PC-3 (cell line): ENCODE measurements around the gene GMEB2.

ENCODE experiments used
- EZH2 ChIP-seq: fragments of 300-600 bp; sonication (generic); IDR thresholded peaks from one replicate; pipeline ENCODE4 v1.6.1; 2017; ENCODE audit warnings: antibody characterized with exemption, mild to moderate bottlenecking, low read length; ENCODE audit not compliant: unreplicated experiment
- EZH2phosphoT487 ChIP-seq: fragments of 300-600 bp; sonication (generic); IDR thresholded peaks from 2 replicates; pipeline ENCODE4 v1.6.1; 2018; ENCODE audit warnings: mild to moderate bottlenecking, antibody characterized with exemption, low read length, borderline replicate concordance
- TF ChIP-seq, protein P1 (sequence below): fragments of 300-600 bp; sonication (generic); conservative IDR thresholded peaks from 2 replicates; pipeline ENCODE4 v1.5.1; 2017; ENCODE audit warnings: antibody characterized with exemption, low read depth, mild to moderate bottlenecking, low read length

DNA sequence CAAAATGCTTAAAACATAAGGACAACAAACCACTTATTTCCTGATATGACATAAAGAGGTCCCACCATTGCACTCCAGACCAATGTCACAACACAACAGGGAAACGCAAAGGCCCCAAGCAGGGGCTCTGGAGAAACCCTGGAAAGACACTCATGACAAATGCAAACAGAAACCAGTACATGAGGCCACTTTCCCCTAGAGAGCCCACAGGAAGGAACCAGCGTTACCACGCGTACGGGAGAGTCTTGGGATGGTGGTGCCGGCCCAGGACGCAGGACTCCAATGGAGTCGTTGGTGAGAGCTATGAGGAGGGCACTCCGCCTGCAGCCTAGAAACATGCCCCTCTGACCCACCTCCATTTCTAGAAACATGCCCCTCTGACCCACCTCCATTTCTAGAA is 20.2 kb downstream of the GMEB2 start:
- TF ChIP-seq EZH2 (no peak), EZH2phosphoT487 (no peak)
- TF ChIP-seq, protein P1, sequence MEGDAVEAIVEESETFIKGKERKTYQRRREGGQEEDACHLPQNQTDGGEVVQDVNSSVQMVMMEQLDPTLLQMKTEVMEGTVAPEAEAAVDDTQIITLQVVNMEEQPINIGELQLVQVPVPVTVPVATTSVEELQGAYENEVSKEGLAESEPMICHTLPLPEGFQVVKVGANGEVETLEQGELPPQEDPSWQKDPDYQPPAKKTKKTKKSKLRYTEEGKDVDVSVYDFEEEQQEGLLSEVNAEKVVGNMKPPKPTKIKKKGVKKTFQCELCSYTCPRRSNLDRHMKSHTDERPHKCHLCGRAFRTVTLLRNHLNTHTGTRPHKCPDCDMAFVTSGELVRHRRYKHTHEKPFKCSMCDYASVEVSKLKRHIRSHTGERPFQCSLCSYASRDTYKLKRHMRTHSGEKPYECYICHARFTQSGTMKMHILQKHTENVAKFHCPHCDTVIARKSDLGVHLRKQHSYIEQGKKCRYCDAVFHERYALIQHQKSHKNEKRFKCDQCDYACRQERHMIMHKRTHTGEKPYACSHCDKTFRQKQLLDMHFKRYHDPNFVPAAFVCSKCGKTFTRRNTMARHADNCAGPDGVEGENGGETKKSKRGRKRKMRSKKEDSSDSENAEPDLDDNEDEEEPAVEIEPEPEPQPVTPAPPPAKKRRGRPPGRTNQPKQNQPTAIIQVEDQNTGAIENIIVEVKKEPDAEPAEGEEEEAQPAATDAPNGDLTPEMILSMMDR = no peak
